Astrocyte (in vitro differentiated cells and primary cell): ENCODE results near the gene NPR2.

Experiments used
- EZH2 ChIP-seq: IDR thresholded peaks from 2 replicates; pipeline ENCODE4 v1.6.1; 2012; ENCODE audit warnings: mild to moderate bottlenecking, low read length, inconsistent platforms; ENCODE audit not compliant: insufficient read depth
- TF ChIP-seq, protein P1 (sequence below): IDR thresholded peaks from 2 replicates; pipeline ENCODE4 v1.5.1; 2011; ENCODE audit warnings: low read depth, mild to moderate bottlenecking, inconsistent platforms, low read length, moderate library complexity; ENCODE audit not compliant: insufficient read depth

DNA sequence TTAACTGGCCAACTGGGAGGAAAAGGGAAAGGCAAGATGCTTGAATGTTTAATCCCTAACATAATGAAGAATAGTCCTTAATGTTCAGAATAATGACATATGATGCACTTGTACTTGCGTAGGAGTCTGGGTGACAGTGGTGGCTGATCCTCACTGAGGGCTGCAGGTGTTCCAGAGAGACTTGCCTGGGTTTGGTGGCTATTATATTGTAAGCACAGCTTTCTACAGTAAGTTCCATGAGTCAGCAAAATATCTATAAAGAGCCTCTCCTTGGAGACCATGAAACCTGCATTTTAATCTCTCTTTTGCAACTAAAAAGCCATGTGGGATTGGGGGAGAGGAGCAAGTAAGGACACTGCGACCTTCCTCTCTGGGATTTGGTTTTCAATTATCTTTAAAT is 1.9 kb upstream of the NPR2 start:
- TF ChIP-seq, protein P1, sequence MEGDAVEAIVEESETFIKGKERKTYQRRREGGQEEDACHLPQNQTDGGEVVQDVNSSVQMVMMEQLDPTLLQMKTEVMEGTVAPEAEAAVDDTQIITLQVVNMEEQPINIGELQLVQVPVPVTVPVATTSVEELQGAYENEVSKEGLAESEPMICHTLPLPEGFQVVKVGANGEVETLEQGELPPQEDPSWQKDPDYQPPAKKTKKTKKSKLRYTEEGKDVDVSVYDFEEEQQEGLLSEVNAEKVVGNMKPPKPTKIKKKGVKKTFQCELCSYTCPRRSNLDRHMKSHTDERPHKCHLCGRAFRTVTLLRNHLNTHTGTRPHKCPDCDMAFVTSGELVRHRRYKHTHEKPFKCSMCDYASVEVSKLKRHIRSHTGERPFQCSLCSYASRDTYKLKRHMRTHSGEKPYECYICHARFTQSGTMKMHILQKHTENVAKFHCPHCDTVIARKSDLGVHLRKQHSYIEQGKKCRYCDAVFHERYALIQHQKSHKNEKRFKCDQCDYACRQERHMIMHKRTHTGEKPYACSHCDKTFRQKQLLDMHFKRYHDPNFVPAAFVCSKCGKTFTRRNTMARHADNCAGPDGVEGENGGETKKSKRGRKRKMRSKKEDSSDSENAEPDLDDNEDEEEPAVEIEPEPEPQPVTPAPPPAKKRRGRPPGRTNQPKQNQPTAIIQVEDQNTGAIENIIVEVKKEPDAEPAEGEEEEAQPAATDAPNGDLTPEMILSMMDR = no peak
- no peak for TF ChIP-seq EZH2
